ENCODE data around the gene OSBPL8.

The OSBPL8 gene

DNA sequence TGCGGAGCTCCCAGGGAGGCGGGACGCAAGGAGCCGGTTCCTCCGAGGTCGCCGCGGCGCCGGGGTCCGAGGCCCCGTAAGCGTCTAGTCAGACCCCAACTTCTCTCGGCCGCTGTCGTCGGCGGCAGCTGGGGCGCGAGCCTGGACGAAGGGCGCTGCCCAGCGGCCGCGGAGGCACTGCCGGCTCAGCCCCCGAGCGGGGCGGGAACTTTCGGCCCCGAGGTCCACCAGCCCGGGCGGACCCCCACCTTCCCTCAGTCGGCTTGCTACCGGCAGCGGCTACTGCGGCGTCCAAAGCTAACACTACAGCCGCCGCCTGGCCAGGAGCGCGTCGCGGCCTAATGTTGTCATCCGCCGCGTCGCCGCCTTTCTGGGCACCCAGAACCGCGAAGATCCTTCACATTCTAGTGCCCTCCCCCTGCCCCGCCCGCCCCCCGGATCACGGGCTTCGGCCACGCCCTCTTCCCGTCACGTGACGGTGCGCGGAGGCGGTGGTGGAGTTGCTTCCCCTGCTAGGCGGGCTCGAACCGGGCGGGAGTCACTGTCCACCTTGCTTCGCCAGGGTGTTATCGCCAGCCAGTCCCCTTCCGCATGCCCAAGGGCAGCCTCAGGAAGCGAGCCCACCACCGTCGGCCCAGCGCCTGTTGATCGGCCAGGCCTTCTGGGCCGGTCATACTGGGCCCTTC is at the start of gene OSBPL8:
Gene OSBPL8, minus strand, starts transcription at position 372 of the 686 bp plus-strand sequence. CDS start 72,220 bp downstream, outside the sequence.
- Histone ChIP-seq H3K4me3 (ENCODE audit: low read depth in 1 of 2, low read length in 2 of 2) (peak within 1 kb of the TSS; percentile 94 to 95), H3K27ac (ENCODE audit: low read depth, low read length) (peak within 1 kb of the TSS; percentile 97), H3K9me3 (ENCODE audit: low read length) (no peaks in the 10 kb centered on the region), H3K9ac (ENCODE audit: low read length) (peak within 1 kb of the TSS; percentile 92), H3K36me3 (ENCODE audit: insufficient read depth, low read length) (no peaks in the 10 kb centered on the region), H3K27me3 (ENCODE audit: control insufficient read depth in 1 of 2, insufficient read depth in 2 of 2, low read length in 2 of 2) (no peaks in the 10 kb centered on the region), H3K4me1 (ENCODE audit: insufficient read depth, low read length) (peaks cover 15% of the 10 kb centered on the region)

- Histone ChIP-seq H3K4me3 (ENCODE audit: low read depth in 1 of 2, low read length in 2 of 2) (no peak overlapping the region), H3K27ac (ENCODE audit: low read depth, low read length) (no peak overlapping the region), H3K9ac (ENCODE audit: low read length) (no peak overlapping the region), H3K4me1 (ENCODE audit: insufficient read depth, low read length) (no peaks in the 10 kb centered on the region), H3K36me3 (ENCODE audit: insufficient read depth, low read length) (no peaks in the 10 kb centered on the region), H3K27me3 (ENCODE audit: control insufficient read depth in 1 of 2, insufficient read depth in 2 of 2, low read length in 2 of 2) (no peaks in the 10 kb centered on the region), H3K9me3 (ENCODE audit: low read length) (no peaks in the 10 kb centered on the region)
Observed at GRCh38 chr12:76608070-76608469, 48.5 kb upstream of the OSBPL8 start.

GRCh38 chr12:76595056-76595455 is 35.5 kb upstream of the OSBPL8 start:
- Histone ChIP-seq H3K27me3 (ENCODE audit: control insufficient read depth in 1 of 2, insufficient read depth in 2 of 2, low read length in 2 of 2) (no peaks in the 10 kb centered on the region), H3K9ac (ENCODE audit: low read length) (no peak overlapping the region)

DNA sequence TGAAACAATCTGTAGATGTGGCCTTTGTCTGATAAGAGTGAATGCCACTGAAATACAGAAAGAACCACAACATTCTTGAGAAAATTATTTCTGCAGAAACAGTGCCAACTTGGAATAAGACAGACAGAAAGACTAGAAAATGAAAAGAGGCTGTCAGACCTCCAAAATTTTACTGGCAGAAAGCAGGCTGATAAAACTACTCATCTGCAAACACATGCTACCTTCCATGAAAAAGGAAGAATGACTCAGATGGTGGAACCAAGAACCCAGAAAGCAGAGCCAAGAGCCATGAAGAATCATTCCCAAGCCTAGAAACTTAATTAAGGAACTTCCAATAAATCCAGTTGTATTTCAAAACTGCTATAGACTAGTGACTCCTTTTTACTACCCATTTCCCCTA is 31.9 kb upstream of the OSBPL8 start:
- Histone ChIP-seq H3K27ac (ENCODE audit: low read depth, low read length) (no peak overlapping the region), H3K36me3 (ENCODE audit: insufficient read depth, low read length) (no peaks in the 10 kb centered on the region), H3K9ac (ENCODE audit: low read length) (no peak overlapping the region), H3K4me3 (ENCODE audit: low read depth in 1 of 2, low read length in 2 of 2) (no peak overlapping the region), H3K27me3 (ENCODE audit: control insufficient read depth in 1 of 2, insufficient read depth in 2 of 2, low read length in 2 of 2) (no peaks in the 10 kb centered on the region), H3K9me3 (ENCODE audit: low read length) (no peaks in the 10 kb centered on the region), H3K4me1 (ENCODE audit: insufficient read depth, low read length) (no peaks in the 10 kb centered on the region)

More at GRCh38 chr12:76595056-76595455, 35.5 kb upstream of the OSBPL8 start:
- Histone ChIP-seq H3K27ac (ENCODE audit: low read depth, low read length) (no peak overlapping the region), H3K4me1 (ENCODE audit: insufficient read depth, low read length) (no peaks in the 10 kb centered on the region), H3K4me3 (ENCODE audit: low read depth in 1 of 2, low read length in 2 of 2) (no peak overlapping the region), H3K36me3 (ENCODE audit: insufficient read depth, low read length) (no peaks in the 10 kb centered on the region), H3K9me3 (ENCODE audit: low read length) (no peaks in the 10 kb centered on the region)

DNA sequence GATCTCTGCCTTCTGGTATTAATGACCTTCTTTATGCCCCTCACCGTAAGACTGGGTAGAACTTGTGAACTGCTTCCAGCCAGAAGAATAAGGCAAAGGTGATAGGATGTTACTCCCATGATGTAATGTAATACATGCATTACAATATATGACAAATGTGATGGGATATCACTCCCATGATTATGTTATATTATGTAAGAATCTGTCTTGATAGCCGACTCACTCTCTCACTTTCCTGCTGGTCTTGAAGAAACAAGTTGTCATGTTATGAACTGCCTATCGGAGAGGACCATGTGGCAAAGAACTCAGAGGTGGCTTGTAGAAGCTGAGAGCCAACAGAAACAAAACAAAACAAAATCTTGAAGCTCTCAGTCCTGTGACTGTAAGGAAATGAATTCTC is 30.6 kb upstream of the OSBPL8 start:
- H3K27me3 ChIP-seq (ENCODE audit: control insufficient read depth in 1 of 2, insufficient read depth in 2 of 2, low read length in 2 of 2) = no peaks in the 10 kb centered on the region
- no peak overlapping the region for H3K4me3 ChIP-seq (ENCODE audit: low read depth in 1 of 2, low read length in 2 of 2)
- H3K4me1 ChIP-seq (ENCODE audit: insufficient read depth, low read length) = no peaks in the 10 kb centered on the region
- H3K9ac ChIP-seq (ENCODE audit: low read length) = no peak overlapping the region
- no peaks in the 10 kb centered on the region for H3K36me3 ChIP-seq (ENCODE audit: insufficient read depth, low read length)
- H3K9me3 ChIP-seq (ENCODE audit: low read length) = no peaks in the 10 kb centered on the region
- no peak overlapping the region for H3K27ac ChIP-seq (ENCODE audit: low read depth, low read length)

- H3K27me3 ChIP-seq (ENCODE audit: control insufficient read depth in 1 of 2, insufficient read depth in 2 of 2, low read length in 2 of 2) = no peaks in the 10 kb centered on the region
- no peak overlapping the region for H3K9ac ChIP-seq (ENCODE audit: low read length)
- H3K27ac ChIP-seq (ENCODE audit: low read depth, low read length) = no peak overlapping the region
- no peaks in the 10 kb centered on the region for H3K4me1 ChIP-seq (ENCODE audit: insufficient read depth, low read length)
- no peak overlapping the region for H3K4me3 ChIP-seq (ENCODE audit: low read depth in 1 of 2, low read length in 2 of 2)
- H3K36me3 ChIP-seq (ENCODE audit: insufficient read depth, low read length) = no peaks in the 10 kb centered on the region
- no peaks in the 10 kb centered on the region for H3K9me3 ChIP-seq (ENCODE audit: low read length)
Observed at GRCh38 chr12:76588881-76589565, 29.5 kb upstream of the OSBPL8 start.

DNA sequence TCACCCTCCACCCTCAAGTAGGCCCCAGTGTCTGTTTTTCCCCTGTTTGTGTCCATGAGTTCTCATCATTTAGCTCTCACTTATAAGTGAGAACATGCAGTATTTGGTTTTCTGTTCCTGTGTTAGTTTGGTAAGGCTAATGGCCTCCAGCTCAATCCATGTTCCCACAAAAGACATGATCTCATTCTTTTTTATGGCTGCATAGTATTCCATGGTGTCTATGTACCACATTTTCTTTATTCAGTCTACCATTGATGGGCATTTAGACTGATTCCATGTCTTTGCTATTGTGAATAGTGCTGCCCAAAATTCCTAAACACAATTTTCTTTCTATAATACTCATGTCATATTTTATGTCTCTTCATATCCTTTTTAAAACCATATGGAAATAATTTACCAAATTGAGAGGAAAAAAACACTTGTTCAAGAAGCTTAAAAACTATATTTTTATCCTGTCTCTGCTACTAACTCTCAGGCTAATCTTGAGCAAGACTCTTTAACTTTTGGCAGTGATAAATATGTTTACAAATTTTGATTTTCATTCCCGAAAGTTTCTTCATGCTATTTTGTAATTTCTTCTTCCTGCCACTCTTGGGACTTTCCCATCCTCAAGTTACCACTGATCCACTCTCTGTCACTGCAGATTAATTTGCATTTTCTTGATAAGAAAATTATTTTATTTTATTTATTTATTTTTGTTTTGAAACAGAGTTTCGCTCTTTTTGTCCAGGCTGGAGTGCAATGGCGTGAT is 28.0 kb upstream of the OSBPL8 start:
- H3K9ac ChIP-seq (ENCODE audit: low read length) = no peak overlapping the region
- no peak overlapping the region for H3K4me3 ChIP-seq (ENCODE audit: low read depth in 1 of 2, low read length in 2 of 2)
- H3K27ac ChIP-seq (ENCODE audit: low read depth, low read length) = no peak overlapping the region
- no peaks in the 10 kb centered on the region for H3K27me3 ChIP-seq (ENCODE audit: control insufficient read depth in 1 of 2, insufficient read depth in 2 of 2, low read length in 2 of 2)
- no peaks in the 10 kb centered on the region for H3K36me3 ChIP-seq (ENCODE audit: insufficient read depth, low read length)
- no peaks in the 10 kb centered on the region for H3K4me1 ChIP-seq (ENCODE audit: insufficient read depth, low read length)
- no peaks in the 10 kb centered on the region for H3K9me3 ChIP-seq (ENCODE audit: low read length)

DNA sequence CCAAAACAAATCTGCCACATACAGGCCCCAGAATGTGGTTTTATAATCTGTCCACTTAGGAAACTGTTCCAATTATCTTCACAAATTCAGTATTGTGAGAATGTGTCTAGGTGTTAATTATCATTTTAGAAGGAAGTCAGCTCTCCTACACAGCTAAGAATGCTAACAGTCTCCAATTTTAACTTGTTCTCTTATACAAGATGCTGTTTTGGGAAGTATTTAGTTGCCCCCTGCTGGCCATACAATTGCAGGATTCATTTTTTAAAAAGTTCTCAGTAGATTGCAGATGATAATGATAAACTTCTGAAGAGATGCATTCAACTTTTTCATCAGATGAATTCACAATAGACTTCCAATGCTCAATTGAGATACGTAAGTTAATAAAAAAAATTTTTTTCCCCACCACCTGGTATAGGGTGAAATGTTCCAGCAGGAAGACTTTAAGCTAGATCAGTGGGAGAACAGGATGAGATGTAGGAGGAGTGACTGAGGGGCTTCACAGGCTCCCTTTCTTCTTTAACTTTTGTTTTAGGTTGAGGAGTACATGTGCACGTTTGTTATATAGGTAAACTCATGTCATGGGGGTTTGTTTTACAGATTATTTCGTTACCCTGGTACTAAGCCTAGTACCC is 27.3 kb upstream of the OSBPL8 start:
- Histone ChIP-seq H3K4me1 (ENCODE audit: insufficient read depth, low read length) (no peaks in the 10 kb centered on the region), H3K27me3 (ENCODE audit: control insufficient read depth in 1 of 2, insufficient read depth in 2 of 2, low read length in 2 of 2) (no peaks in the 10 kb centered on the region), H3K27ac (ENCODE audit: low read depth, low read length) (no peak overlapping the region), H3K9me3 (ENCODE audit: low read length) (no peaks in the 10 kb centered on the region), H3K4me3 (ENCODE audit: low read depth in 1 of 2, low read length in 2 of 2) (no peak overlapping the region), H3K9ac (ENCODE audit: low read length) (no peak overlapping the region), H3K36me3 (ENCODE audit: insufficient read depth, low read length) (no peaks in the 10 kb centered on the region)

DNA sequence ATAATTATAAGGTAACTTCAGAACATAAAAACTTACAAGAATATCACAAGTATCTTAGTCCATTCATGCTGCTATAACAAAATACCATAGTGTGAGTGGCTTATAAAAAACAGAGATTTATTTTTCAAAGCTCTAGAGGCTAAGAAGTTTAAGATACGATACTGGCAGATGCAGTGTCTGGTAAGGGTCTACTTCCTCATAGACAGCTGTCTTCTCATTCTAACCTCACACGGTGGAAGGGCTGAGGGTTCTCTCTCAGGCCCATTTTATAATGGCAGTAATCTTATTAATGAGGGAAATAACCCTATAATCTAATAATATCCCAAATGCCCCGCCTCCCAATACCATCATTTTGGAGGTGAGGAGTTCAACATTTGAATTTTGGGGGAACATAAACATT is 23.7 kb upstream of the OSBPL8 start:
- H3K27me3 ChIP-seq (ENCODE audit: control insufficient read depth in 1 of 2, insufficient read depth in 2 of 2, low read length in 2 of 2) = no peaks in the 10 kb centered on the region
- no peak overlapping the region for H3K4me3 ChIP-seq (ENCODE audit: low read depth in 1 of 2, low read length in 2 of 2)
- no peak overlapping the region for H3K27ac ChIP-seq (ENCODE audit: low read depth, low read length)
- no peaks in the 10 kb centered on the region for H3K36me3 ChIP-seq (ENCODE audit: insufficient read depth, low read length)
- no peaks in the 10 kb centered on the region for H3K9me3 ChIP-seq (ENCODE audit: low read length)
- no peaks in the 10 kb centered on the region for H3K4me1 ChIP-seq (ENCODE audit: insufficient read depth, low read length)
- H3K9ac ChIP-seq (ENCODE audit: low read length) = no peak overlapping the region

GRCh38 chr12:76573840-76574373 is 14.3 kb upstream of the OSBPL8 start:
- no peaks in the 10 kb centered on the region for H3K4me1 ChIP-seq (ENCODE audit: insufficient read depth, low read length)
- H3K9ac ChIP-seq (ENCODE audit: low read length) = no peak overlapping the region
- no peaks in the 10 kb centered on the region for H3K27me3 ChIP-seq (ENCODE audit: control insufficient read depth in 1 of 2, insufficient read depth in 2 of 2, low read length in 2 of 2)
- H3K36me3 ChIP-seq (ENCODE audit: insufficient read depth, low read length) = no peaks in the 10 kb centered on the region
- H3K27ac ChIP-seq (ENCODE audit: low read depth, low read length) = no peak overlapping the region
- H3K4me3 ChIP-seq (ENCODE audit: low read depth in 1 of 2, low read length in 2 of 2) = no peak overlapping the region
- H3K9me3 ChIP-seq (ENCODE audit: low read length) = no peaks in the 10 kb centered on the region

GRCh38 chr12:76571256-76571655 is 11.7 kb upstream of the OSBPL8 start:
- Histone ChIP-seq H3K4me3 (ENCODE audit: low read depth in 1 of 2, low read length in 2 of 2) (no peak overlapping the region), H3K9me3 (ENCODE audit: low read length) (no peaks in the 10 kb centered on the region), H3K36me3 (ENCODE audit: insufficient read depth, low read length) (no peaks in the 10 kb centered on the region), H3K9ac (ENCODE audit: low read length) (no peak overlapping the region), H3K4me1 (ENCODE audit: insufficient read depth, low read length) (no peaks in the 10 kb centered on the region), H3K27ac (ENCODE audit: low read depth, low read length) (no peak overlapping the region), H3K27me3 (ENCODE audit: control insufficient read depth in 1 of 2, insufficient read depth in 2 of 2, low read length in 2 of 2) (no peaks in the 10 kb centered on the region)
